ENCODE measurements around the gene DNM2.

Gene DNM2

GRCh38 chr19:10830931-10831779 lies 113.3 kb downstream of the DNM2 start:
- no peak overlapping the region for H3K4me3 ChIP-seq (ENCODE audit: low read depth, low read length)
- no peak for TF ChIP-seq CTCF (IDR thresholded peaks at IDR 0.05; ENCODE audit: borderline replicate concordance, insufficient read depth, low read depth, low read length)

GRCh38 chr19:10831987-10832938 lies 114.4 kb downstream of the DNM2 start:
- no peak overlapping the region for H3K4me3 ChIP-seq (ENCODE audit: low read depth, low read length)
- no peak for TF ChIP-seq CTCF (IDR thresholded peaks at IDR 0.05; ENCODE audit: borderline replicate concordance, insufficient read depth, low read depth, low read length)

GRCh38 chr19:10832939-10833296 lies 115.0 kb downstream of the DNM2 start:
- TF ChIP-seq CTCF (IDR thresholded peaks at IDR 0.05; ENCODE audit: borderline replicate concordance, insufficient read depth, low read depth, low read length) = no peak
- no peak overlapping the region for H3K4me3 ChIP-seq (ENCODE audit: low read depth, low read length)

GRCh38 chr19:10835089-10835753 lies 117.3 kb downstream of the DNM2 start:
- peak overlapping the region; percentile 64 for H3K4me3 ChIP-seq (ENCODE audit: low read depth, low read length)
- TF ChIP-seq CTCF (IDR thresholded peaks at IDR 0.05; ENCODE audit: borderline replicate concordance, insufficient read depth, low read depth, low read length) = no peak

- peak within 1 kb of the TSS; percentile 64 for H3K4me3 ChIP-seq (ENCODE audit: low read depth, low read length)
- no peak for TF ChIP-seq CTCF (IDR thresholded peaks at IDR 0.05; ENCODE audit: borderline replicate concordance, insufficient read depth, low read depth, low read length)
These were observed 118.0 kb downstream of the DNM2 start, which contains the start of gene TMED1 for GRCh38 chr19:10835754-10836478. TSS of gene TMED1 (minus strand) at chr19:10836212. CDS start at chr19:10836191, 21 bp downstream.

Measured in GM12875 (cell line).